Stimulated activated CD8-positive, alpha-beta memory T cell treated with anti-CD3 and anti-CD28 coated beads, Interleukin-15, amount 100 ng/mL, for 24 hours (primary cell): ENCODE data around the gene ALG3.

Experiments
- DNase-seq: peaks from one replicate; pipeline ENCODE4 v3.0.0-alpha.2; 2020; ENCODE audit warnings: low read depth

ALG3 gene

DNA sequence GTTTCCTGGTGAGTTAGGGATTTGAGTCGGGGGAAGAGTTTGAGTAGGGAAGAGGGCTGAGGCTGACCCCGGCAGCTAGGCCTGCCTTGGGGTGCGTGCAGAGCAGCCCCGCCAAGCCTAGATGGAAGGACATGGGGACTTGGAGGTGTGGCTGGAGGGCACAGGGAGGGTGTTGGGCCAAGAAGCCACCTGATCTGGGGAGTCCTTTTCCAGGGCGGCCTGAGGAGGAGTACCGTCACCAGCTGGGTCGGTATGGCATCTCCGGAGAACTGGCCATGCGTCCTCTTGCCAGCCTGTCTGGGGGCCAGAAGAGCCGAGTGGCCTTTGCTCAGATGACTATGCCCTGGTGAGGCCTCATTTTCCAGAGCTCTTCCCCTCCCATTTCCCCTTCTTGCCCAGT, 55.9 kb downstream of the ALG3 start:
- DNase-seq: no peak
